ENCODE measurements around the gene IFNG-AS1.

DNA sequence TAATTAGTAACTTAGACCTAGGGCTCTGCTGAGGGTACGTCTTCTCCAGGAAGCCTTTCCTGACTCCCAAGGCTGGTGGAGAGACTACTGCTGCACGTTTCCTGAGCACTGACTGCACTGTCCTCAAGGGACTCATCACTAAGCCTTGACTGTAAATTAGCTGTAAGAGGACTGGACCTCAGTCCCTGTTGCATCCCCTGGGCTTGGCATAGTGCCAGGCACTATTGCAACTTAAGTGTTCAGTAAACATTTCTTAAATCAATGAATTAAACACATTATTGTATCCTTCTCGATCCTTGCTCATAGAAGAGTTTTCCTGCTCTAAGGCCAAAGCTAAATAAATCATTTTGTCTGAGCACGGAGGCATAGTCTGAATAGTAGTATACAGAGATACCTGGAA, 31.9 kb upstream of the IFNG-AS1 start:
- TF ChIP-seq, protein P1, sequence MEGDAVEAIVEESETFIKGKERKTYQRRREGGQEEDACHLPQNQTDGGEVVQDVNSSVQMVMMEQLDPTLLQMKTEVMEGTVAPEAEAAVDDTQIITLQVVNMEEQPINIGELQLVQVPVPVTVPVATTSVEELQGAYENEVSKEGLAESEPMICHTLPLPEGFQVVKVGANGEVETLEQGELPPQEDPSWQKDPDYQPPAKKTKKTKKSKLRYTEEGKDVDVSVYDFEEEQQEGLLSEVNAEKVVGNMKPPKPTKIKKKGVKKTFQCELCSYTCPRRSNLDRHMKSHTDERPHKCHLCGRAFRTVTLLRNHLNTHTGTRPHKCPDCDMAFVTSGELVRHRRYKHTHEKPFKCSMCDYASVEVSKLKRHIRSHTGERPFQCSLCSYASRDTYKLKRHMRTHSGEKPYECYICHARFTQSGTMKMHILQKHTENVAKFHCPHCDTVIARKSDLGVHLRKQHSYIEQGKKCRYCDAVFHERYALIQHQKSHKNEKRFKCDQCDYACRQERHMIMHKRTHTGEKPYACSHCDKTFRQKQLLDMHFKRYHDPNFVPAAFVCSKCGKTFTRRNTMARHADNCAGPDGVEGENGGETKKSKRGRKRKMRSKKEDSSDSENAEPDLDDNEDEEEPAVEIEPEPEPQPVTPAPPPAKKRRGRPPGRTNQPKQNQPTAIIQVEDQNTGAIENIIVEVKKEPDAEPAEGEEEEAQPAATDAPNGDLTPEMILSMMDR (conservative IDR thresholded peaks at IDR 0.05 in 1 of 2, IDR thresholded peaks at IDR 0.05 in 1 of 2; ENCODE audit: extremely low read depth in 1 of 2, insufficient read depth in 1 of 2, low read depth in 1 of 2, low read length in 2 of 2) = no peak
- TF ChIP-seq EZH2 (IDR thresholded peaks at IDR 0.05; ENCODE audit: borderline replicate concordance, low read length) = no peak

Measured in mammary epithelial cell (primary cell).